ENCODE results near the gene AURKA.

AURKA gene

GRCh38 chr20:56372850-56373249, 19.2 kb downstream of the AURKA start:
- Histone ChIP-seq H3K4me3 (ENCODE audit: insufficient read depth, low read length, poor library complexity, severe bottlenecking) (no peak overlapping the region), H3K79me2 (ENCODE audit: insufficient read depth, low read length) (peaks cover 25% of the 10 kb centered on the region), H3K9ac (ENCODE audit: low read length) (no peak overlapping the region), H3K9me2 (replicated peaks; ENCODE audit: insufficient read depth, low read length) (no peaks in the 10 kb centered on the region), H3K4me2 (ENCODE audit: low read depth, low read length, poor library complexity, severe bottlenecking) (no peak overlapping the region), H3F3A (ENCODE audit: insufficient read depth) (peaks cover 15% of the 10 kb centered on the region; the same call in 1 of the 2 replicates), H3K27ac (ENCODE audit: low read depth, low read length) (no peak overlapping the region), H2AFZ (ENCODE audit: low read depth, low read length, severe bottlenecking) (no peak overlapping the region), H3K36me3 (ENCODE audit: low read length) (peaks cover 38% of the 10 kb centered on the region; the same call in 1 of the 2 replicates), H3K9me3 (ENCODE audit: insufficient read depth, low read length) (no peaks in the 10 kb centered on the region), H4K20me1 (ENCODE audit: low read depth, low read length) (peaks cover 11% of the 10 kb centered on the region; the same call in 1 of the 2 replicates), H3K27me3 (ENCODE audit: low read length) (no peaks in the 10 kb centered on the region)
- TF ChIP-seq EZH2phosphoT487 (conservative IDR thresholded peaks at IDR 0.05; ENCODE audit: low read length) (no peak), CTCF (IDR thresholded peaks at IDR 0.05; ENCODE audit: insufficient read depth, low read length, poor library complexity, severe bottlenecking) (no peak)

- Histone ChIP-seq H3K27me3 (ENCODE audit: low read length) (no peaks in the 10 kb centered on the region), H3K4me2 (ENCODE audit: low read depth, low read length, poor library complexity, severe bottlenecking) (no peak overlapping the region), H2AFZ (ENCODE audit: low read depth, low read length, severe bottlenecking) (no peak overlapping the region), H3K9me3 (ENCODE audit: insufficient read depth, low read length) (no peaks in the 10 kb centered on the region), H4K20me1 (ENCODE audit: low read depth, low read length) (peaks cover 11% of the 10 kb centered on the region; the same call in 1 of the 2 replicates), H3K4me3 (ENCODE audit: insufficient read depth, low read length, poor library complexity, severe bottlenecking) (no peak overlapping the region), H3F3A (ENCODE audit: insufficient read depth) (peaks cover 18% of the 10 kb centered on the region; the same call in 1 of the 2 replicates), H3K27ac (ENCODE audit: low read depth, low read length) (no peak overlapping the region), H3K9me2 (replicated peaks; ENCODE audit: insufficient read depth, low read length) (no peaks in the 10 kb centered on the region), H3K36me3 (ENCODE audit: low read length) (peaks cover 35% of the 10 kb centered on the region; the same call in 1 of the 2 replicates), H3K9ac (ENCODE audit: low read length) (no peak overlapping the region), H3K79me2 (ENCODE audit: insufficient read depth, low read length) (peaks cover 17% of the 10 kb centered on the region)
- TF ChIP-seq CTCF (IDR thresholded peaks at IDR 0.05; ENCODE audit: insufficient read depth, low read length, poor library complexity, severe bottlenecking), result no peak
- no peak for TF ChIP-seq EZH2phosphoT487 (conservative IDR thresholded peaks at IDR 0.05; ENCODE audit: low read length)
Measured at GRCh38 chr20:56371977-56372376, 20.0 kb downstream of the AURKA start.

- Histone ChIP-seq H4K20me1 (ENCODE audit: low read depth, low read length) (no peaks in the 10 kb centered on the region), H3K79me2 (ENCODE audit: insufficient read depth, low read length) (no peaks in the 10 kb centered on the region; the same call in 1 of the 2 replicates), H3K27ac (ENCODE audit: low read depth, low read length) (no peak overlapping the region), H3K27me3 (ENCODE audit: low read length) (no peaks in the 10 kb centered on the region), H3K9me2 (replicated peaks; ENCODE audit: insufficient read depth, low read length) (no peaks in the 10 kb centered on the region), H3F3A (ENCODE audit: insufficient read depth) (peaks cover 18% of the 10 kb centered on the region; the same call in 1 of the 2 replicates), H3K9me3 (ENCODE audit: insufficient read depth, low read length) (no peaks in the 10 kb centered on the region), H3K36me3 (ENCODE audit: low read length) (peaks cover 19% of the 10 kb centered on the region; the same call in 1 of the 2 replicates), H2AFZ (ENCODE audit: low read depth, low read length, severe bottlenecking) (no peak overlapping the region), H3K4me2 (ENCODE audit: low read depth, low read length, poor library complexity, severe bottlenecking) (no peak overlapping the region), H3K4me3 (ENCODE audit: insufficient read depth, low read length, poor library complexity, severe bottlenecking) (no peak overlapping the region), H3K9ac (ENCODE audit: low read length) (no peak overlapping the region)
- TF ChIP-seq EZH2phosphoT487 (conservative IDR thresholded peaks at IDR 0.05; ENCODE audit: low read length), result no peak
- TF ChIP-seq CTCF (IDR thresholded peaks at IDR 0.05; ENCODE audit: insufficient read depth, low read length, poor library complexity, severe bottlenecking), result no peak
Measured at GRCh38 chr20:56369179-56369578, 22.8 kb downstream of the AURKA start.

Measured in SU-DHL-6 (cell line).